Measurements from ENCODE around the gene HTT.
"Not testable (repeated sequence)": the region's sequence is repeated elsewhere in the genome, so short reads cannot be mapped to it uniquely, and the experiment has no call there.

Gene HTT

DNA sequence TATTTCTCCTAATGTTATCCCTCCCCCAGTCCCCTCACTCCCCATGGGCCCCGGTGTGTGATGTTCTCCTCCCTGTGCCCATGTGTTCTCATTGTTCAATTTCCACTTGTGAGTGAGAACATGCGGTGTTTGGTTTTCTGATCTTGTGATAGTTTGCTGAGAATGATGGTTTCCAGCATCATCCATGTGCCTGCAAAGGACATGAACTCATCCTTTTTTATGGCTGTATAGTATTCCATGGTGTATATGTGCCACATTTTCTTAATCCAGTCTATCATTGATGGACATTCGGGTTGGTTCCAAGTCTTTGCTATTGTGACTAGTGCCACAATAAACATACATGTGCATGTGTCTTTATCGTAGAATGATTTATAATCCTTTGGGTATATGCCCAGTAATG is 86.6 kb downstream of the HTT start:
- H3K4me3 ChIP-seq; H3K4me1 ChIP-seq; H3K27me3 ChIP-seq (ENCODE audit: low read depth); in situ Hi-C loops (cut with MboI; ENCODE audit: low sequenced_read_pairs); DNase-seq (ENCODE audit: low spot score in 2 of 2); H3K9me3 ChIP-seq: not testable (repeated sequence)
- H3K36me3 ChIP-seq (replicated peaks), result peaks cover 57% of the 10 kb centered on the region

DNA sequence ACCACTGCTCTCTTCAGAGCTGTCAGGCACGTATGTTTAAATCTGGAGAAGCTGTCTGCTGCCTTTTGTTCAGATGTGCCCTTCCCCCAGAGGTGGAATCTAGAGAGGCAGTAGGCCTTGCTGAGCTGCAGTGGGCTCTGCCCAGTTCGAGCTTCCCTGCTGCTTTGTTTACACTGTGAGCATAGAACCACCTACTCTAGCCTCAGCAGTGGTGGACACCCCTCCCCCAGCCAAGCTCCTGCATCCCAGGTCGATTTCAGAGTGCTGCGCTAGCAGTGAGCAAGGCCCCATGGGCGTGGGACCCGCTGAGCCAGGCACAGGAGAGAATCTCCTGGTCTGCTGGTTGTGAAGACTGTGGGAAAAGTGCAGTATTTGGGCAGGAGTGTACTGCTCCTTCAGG is 92.0 kb downstream of the HTT start:
- H3K4me1 ChIP-seq; H3K4me3 ChIP-seq; H3K27me3 ChIP-seq (ENCODE audit: low read depth); H3K9me3 ChIP-seq; DNase-seq (ENCODE audit: low spot score in 2 of 2); in situ Hi-C loops (cut with MboI; ENCODE audit: low sequenced_read_pairs): not testable (repeated sequence)
- peaks cover 33% of the 10 kb centered on the region for H3K36me3 ChIP-seq (replicated peaks)

DNA sequence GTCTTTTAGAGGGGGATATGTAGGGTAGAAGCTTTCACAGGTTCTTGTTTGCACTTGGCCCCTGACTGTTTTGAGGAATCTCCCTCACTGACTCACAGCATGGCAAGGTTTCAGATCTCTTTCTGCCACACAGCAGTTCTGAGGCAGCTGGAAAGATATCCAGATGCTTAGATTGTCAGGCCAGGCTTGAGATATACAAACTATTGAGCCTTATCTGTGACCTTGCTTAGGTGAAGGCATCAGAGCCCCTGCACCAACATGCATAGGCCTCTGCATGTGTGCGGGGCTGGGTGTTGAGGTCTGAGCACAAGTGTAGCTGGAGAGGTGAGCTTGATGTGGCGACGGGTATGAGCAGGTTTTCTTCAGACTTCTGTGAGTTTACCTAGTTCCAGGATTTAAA is 93.5 kb downstream of the HTT start:
- Histone ChIP-seq H3K36me3 (replicated peaks) (peaks cover 37% of the 10 kb centered on the region), H3K4me3 (no peak overlapping the region), H3K9me3 (no peaks in the 10 kb centered on the region), H3K27me3 (ENCODE audit: low read depth) (no peaks in the 10 kb centered on the region), H3K4me1 (no peaks in the 10 kb centered on the region)
- in situ Hi-C loops (cut with MboI; ENCODE audit: low sequenced_read_pairs), result no loop called here
- no peak for DNase-seq (ENCODE audit: low spot score in 2 of 2)

DNA sequence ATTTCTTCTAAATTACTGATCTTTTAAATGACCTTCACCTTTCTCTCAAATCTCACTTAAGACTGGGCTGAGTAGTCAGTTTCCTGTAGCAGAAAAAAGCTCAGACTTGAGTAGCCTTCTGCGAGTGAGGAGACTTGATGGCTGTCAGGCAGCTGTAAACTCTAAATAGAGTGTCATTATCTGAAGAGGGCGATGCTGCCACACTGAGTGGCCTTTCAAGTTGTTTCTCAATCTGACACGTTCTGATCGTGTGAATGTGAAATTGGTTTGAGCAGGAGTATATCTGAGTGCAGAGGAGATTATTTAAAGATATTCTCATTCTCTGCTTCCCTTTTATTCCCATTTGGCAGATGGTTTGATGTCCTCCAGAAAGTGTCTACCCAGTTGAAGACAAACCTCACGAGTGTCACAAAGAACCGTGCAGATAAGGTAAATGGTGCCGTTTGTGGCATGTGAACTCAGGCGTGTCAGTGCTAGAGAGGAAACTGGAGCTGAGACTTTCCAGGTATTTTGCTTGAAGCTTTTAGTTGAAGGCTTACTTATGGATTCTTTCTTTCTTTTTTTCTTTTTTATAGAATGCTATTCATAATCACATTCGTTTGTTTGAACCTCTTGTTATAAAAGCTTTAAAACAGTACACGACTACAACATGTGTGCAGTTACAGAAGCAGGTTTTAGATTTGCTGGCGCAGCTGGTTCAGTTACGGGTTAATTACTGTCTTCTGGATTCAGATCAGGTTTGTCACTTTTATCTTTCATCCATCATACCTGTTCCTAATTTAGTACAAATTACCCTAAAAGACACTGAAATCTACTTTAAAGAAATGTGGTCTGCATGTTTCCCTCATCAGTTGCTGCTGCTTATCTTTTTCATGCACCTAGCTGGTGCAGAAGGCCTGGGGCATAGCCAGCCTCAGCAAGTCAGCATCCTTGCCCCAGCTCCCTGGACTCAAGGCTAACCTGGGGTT is 100.2 kb downstream of the HTT start:
- Histone ChIP-seq H3K9me3 (no peaks in the 10 kb centered on the region), H3K36me3 (replicated peaks) (peaks cover 36% of the 10 kb centered on the region), H3K27me3 (ENCODE audit: low read depth) (no peaks in the 10 kb centered on the region), H3K4me3 (no peak overlapping the region), H3K4me1 (no peaks in the 10 kb centered on the region)
- in situ Hi-C loops (cut with MboI; ENCODE audit: low sequenced_read_pairs), result no loop called here
- DNase-seq (ENCODE audit: low spot score in 2 of 2), result no peak

DNA sequence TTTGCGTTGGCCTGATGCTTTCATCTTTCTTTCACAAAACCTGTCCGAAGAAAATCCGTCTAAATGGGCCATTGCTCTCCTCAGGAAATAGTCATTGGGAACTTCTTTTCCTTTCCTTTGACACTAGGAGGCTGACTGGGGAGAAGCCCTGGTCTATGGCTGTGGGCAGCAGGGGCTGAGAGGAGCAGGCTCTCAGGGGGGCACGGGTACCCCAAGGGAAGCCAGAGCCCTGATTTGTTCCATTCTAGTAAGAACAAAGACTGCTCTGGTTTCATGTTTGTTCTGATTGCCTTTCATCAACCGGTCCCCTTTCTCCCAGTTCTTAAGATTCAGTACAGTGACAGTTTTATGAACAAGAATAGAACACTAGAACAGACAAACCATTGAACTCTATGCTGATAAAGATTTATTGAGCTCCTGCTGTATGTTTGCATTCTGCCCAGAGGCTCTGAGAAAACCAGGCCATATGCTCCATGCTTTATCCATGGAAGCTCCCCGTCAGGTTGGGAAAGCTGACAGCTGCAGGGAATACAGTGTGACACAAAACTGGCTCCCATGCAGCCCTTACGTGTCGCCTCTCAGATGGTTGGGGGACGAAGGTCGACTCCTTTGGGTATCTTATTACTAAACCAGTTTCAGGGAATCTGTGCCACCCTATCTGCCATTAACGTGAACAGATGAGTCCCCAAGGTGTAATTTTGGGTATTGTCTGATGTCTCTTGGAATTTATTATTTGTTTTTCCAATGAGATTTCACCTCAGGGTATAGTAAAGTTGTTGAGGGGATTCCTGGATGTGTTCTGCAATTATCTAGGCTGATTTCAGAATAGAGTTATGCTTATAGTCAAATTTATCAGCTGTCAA is 102.1 kb downstream of the HTT start:
- peaks cover 5% of the 10 kb centered on the region; the same call in 1 of the 2 replicates for H3K4me1 ChIP-seq
- no peaks in the 10 kb centered on the region for H3K9me3 ChIP-seq
- in situ Hi-C loops (cut with MboI; ENCODE audit: low sequenced_read_pairs), result no loop called here
- no peak for DNase-seq (ENCODE audit: low spot score in 2 of 2)
- H3K27me3 ChIP-seq (ENCODE audit: low read depth), result no peaks in the 10 kb centered on the region
- no peak overlapping the region for H3K4me3 ChIP-seq
- H3K36me3 ChIP-seq (replicated peaks), result peaks cover 44% of the 10 kb centered on the region

DNA sequence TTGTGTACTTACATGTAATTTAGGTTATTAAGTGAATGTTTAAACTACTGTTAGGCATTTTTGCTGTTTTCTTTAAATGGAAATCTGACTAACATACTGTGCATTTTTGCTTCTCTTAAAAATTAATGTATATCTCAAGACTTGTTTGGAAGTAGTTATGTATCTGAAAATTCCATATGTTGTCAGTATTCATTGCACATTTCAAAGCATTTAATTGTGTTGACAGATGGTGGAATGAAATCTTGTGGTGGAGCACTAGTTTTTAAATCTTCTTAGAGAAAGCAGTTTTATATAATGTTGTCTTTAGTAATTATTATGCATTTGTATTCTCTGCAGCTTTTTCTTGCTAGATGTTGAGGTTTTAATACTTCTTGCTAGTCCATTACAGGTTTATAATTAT is 102.9 kb downstream of the HTT start:
- Histone ChIP-seq H3K4me1 (peaks cover 5% of the 10 kb centered on the region; the same call in 1 of the 2 replicates), H3K9me3 (no peaks in the 10 kb centered on the region), H3K4me3 (no peak overlapping the region), H3K27me3 (ENCODE audit: low read depth) (no peaks in the 10 kb centered on the region), H3K36me3 (replicated peaks) (peaks cover 44% of the 10 kb centered on the region)
- no peak for DNase-seq (ENCODE audit: low spot score in 2 of 2)
- in situ Hi-C loops (cut with MboI; ENCODE audit: low sequenced_read_pairs), result no loop called here

DNA sequence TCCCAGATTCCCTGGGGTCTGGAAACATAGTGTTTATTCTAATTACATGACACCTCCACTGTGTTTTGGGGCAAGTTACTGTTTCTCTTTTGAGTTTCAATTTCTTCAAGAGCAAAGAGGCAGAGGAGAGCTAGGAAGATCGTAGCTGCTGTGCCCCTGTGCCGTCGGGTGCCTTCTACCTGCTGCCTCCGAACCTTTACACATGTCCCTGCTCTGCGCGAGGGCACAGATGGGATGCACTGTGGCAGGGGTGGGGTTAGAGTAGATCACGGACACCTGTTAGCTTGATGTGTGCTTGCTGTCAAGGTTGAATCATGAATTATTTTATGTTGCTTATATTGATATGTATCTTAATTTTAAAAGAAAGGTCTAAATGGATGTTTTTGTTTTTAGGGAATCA is 103.4 kb downstream of the HTT start:
- H3K36me3 ChIP-seq (replicated peaks), result peaks cover 44% of the 10 kb centered on the region
- in situ Hi-C loops (cut with MboI; ENCODE audit: low sequenced_read_pairs), result no loop called here

DNA sequence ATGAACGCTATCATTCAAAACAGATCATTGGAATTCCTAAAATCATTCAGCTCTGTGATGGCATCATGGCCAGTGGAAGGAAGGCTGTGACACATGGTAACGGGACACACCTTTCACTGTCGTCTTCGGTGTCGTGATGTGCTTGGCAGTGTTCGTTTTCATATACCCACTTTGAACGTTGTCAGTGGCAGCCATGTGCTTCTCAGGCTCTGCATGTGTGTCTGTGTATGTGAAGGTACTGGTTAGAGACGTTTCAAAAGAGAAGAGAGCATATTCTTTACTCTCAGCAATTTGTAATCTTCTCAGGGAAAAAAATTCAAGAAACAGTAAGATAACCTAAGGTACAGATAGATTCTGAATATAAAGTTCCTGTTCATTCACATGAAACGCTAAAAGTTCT is 103.9 kb downstream of the HTT start:
- no peak for DNase-seq (ENCODE audit: low spot score in 2 of 2)
- peaks cover 44% of the 10 kb centered on the region for H3K36me3 ChIP-seq (replicated peaks)
- in situ Hi-C loops (cut with MboI; ENCODE audit: low sequenced_read_pairs), result no loop called here
- H3K27me3 ChIP-seq (ENCODE audit: low read depth), result no peaks in the 10 kb centered on the region
- no peaks in the 10 kb centered on the region for H3K9me3 ChIP-seq
- H3K4me3 ChIP-seq, result no peak overlapping the region
- peaks cover 5% of the 10 kb centered on the region; the same call in 1 of the 2 replicates for H3K4me1 ChIP-seq

More for the DNA sequence above, 103.4 kb downstream of the HTT start:
- H3K27me3 ChIP-seq (ENCODE audit: low read depth), result no peaks in the 10 kb centered on the region
- no peak overlapping the region for H3K4me3 ChIP-seq
- no peaks in the 10 kb centered on the region for H3K9me3 ChIP-seq
- DNase-seq (ENCODE audit: low spot score in 2 of 2), result no peak
- peaks cover 5% of the 10 kb centered on the region; the same call in 1 of the 2 replicates for H3K4me1 ChIP-seq

DNA sequence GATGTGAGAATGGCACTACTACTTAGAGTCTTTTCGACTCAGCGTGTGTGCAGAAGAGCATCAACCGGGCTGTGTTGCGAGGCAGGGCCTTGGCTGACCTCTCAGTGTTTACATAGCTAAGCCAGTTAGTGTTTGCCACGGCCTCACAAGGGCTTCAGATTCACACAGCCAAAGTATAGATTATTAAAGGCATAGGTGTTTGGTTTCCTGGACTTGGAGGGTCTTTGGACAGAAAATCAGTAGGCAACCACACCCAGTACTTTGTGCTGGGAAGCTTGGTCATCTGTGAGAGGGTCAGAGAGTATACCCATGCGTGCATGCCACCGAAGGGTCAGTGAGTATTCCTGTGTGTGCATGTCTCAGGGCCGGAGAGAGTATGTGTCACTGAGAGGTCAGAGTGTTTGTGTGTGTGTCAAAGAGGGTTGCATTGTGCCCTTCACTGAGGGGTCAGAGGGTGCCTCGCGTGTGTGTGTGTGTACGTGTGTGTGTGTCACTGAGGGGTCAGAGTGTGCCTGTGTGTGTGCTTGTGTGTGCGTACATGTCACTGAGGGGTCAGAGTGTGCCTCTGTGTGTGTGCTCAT is 104.7 kb downstream of the HTT start:
- Histone ChIP-seq H3K4me3 (no peak overlapping the region), H3K36me3 (replicated peaks) (peaks cover 44% of the 10 kb centered on the region), H3K9me3 (no peaks in the 10 kb centered on the region), H3K4me1 (peaks cover 5% of the 10 kb centered on the region; the same call in 1 of the 2 replicates), H3K27me3 (ENCODE audit: low read depth) (no peaks in the 10 kb centered on the region)
- in situ Hi-C loops (cut with MboI; ENCODE audit: low sequenced_read_pairs), result no loop called here
- DNase-seq (ENCODE audit: low spot score in 2 of 2), result no peak

DNA sequence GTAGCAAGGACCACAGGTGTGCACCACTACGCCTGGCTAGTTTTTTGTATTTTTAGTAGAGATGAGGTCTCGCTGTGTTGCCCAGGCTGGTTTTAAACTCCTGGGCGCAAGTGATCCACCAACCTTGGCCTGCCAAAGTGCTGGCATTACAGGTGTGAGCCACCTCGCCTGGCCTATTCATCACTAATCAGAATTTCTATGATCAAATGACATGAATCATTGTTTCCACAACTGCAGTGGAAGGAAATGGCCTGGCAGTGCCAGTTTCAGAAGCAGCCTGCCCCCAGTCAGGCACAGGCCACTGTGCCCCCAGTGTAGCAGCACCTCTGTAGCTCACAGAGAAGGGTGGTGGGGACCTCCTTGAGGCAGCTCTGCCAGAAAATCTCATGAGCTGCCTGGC is 108.5 kb downstream of the HTT start:
- Histone ChIP-seq H3K27me3 (ENCODE audit: low read depth) (no peaks in the 10 kb centered on the region), H3K4me3 (no peak overlapping the region), H3K4me1 (peaks cover 5% of the 10 kb centered on the region; the same call in 1 of the 2 replicates), H3K36me3 (replicated peaks) (peaks cover 47% of the 10 kb centered on the region), H3K9me3 (no peaks in the 10 kb centered on the region)
- no peak for DNase-seq (ENCODE audit: low spot score in 2 of 2)
- in situ Hi-C loops (cut with MboI; ENCODE audit: low sequenced_read_pairs), result no loop called here

DNA sequence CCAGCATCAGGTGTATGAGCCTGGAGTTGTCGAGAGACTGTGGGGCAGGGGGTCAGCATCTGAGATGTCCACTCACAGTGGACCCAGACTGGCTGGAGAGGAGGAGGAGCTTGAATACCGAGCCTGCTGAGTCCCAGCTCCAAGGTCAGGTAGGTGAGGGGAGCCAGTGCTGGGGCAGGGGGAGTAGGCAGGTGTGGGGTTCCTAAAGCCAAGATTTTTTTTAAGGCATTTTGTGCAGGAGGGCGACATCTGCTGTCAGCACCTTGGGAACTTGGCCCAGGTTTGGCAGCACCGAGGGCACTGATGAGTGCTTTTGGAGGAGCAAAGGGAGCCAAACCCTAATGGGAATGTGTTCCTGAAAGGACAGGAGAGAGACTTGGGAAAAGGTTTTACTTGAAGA is 110.2 kb downstream of the HTT start:
- no peak for DNase-seq (ENCODE audit: low spot score in 2 of 2)
- in situ Hi-C loops (cut with MboI; ENCODE audit: low sequenced_read_pairs), result no loop called here
- peaks cover 55% of the 10 kb centered on the region for H3K36me3 ChIP-seq (replicated peaks)

DNA sequence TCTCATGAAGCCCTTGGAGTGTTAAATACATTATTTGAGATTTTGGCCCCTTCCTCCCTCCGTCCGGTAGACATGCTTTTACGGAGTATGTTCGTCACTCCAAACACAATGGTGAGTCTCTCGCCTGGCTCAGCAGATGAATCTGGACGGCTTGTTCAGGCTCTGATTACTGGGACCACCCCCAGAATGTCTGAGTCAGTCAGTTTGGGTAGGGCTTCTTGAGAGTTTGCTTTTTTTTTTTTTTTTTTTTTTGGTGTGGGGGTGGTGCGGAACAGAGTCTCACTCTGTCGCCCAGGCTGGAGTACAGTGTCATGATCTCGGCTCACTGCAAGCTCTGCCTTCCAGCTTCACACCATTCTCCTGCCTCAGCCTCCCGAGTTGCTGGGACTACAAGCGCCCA is 112.1 kb downstream of the HTT start:
- H3K9me3 ChIP-seq, result no peaks in the 10 kb centered on the region
- peaks cover 53% of the 10 kb centered on the region for H3K36me3 ChIP-seq (replicated peaks)
- H3K4me3 ChIP-seq, result no peak overlapping the region
- H3K4me1 ChIP-seq, result no peaks in the 10 kb centered on the region; the same call in 1 of the 2 replicates
- no peak for DNase-seq (ENCODE audit: low spot score in 2 of 2)
- no peaks in the 10 kb centered on the region for H3K27me3 ChIP-seq (ENCODE audit: low read depth)
- in situ Hi-C loops (cut with MboI; ENCODE audit: low sequenced_read_pairs), result no loop called here

More for the DNA sequence above, 110.2 kb downstream of the HTT start:
- Histone ChIP-seq H3K27me3 (ENCODE audit: low read depth) (no peaks in the 10 kb centered on the region), H3K9me3 (no peaks in the 10 kb centered on the region), H3K4me1 (peaks cover 5% of the 10 kb centered on the region; the same call in 1 of the 2 replicates), H3K4me3 (no peak overlapping the region)

DNA sequence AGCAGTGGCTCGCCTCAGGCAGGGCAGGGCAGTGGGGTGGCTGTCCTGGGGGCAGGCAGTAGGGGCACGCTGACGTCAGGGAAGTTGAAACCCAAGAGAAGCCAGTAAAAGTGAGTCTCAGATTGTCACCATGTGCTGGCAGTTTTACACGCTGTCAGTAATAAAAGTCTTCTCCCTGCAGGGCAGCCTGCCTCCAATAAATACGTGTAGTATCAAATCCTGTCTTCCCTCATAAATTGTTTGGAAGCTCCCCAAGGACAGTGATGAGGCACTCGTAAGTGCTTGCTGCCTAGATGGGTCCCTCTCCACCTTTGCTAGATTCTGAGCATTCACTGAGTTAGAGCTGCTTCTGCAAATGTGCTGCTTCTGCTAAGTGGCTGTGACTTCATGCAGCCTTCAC is 113.6 kb downstream of the HTT start:
- Histone ChIP-seq H3K9me3 (no peaks in the 10 kb centered on the region), H3K27me3 (ENCODE audit: low read depth) (no peaks in the 10 kb centered on the region), H3K4me1 (no peaks in the 10 kb centered on the region; the same call in 1 of the 2 replicates), H3K36me3 (replicated peaks) (peaks cover 41% of the 10 kb centered on the region), H3K4me3 (no peak overlapping the region)
- in situ Hi-C loops (cut with MboI; ENCODE audit: low sequenced_read_pairs), result no loop called here
- DNase-seq (ENCODE audit: low spot score in 2 of 2), result no peak

All from HAP-1 (cell line).